ENCODE data around the gene TSPYL2.

TSPYL2 gene

DNA sequence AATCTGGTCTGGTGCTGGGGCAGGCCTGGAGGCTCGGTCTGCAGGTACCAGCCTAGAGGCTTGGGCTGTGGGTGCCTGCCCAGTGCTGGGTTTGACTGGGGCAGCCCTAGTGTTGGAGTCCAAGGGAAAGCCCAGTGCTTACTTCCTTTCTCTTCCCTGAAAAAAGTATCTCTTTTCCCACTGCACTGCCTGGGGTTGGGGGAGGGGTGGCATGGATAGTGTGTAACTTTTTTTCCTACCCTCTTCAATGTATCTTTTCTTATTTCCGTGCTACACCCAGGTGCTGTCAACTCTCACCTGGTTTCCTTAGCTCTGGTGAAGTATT is 33.3 kb downstream of the TSPYL2 start:
- Mint-ChIP-seq H3K27ac (peak overlapping the region in 2 of 3 experiments; percentile 75 to 85), H3K36me3 (ENCODE audit: low read depth) (peaks cover 28% of the 10 kb centered on the region), H3K9me3 (peaks cover 16% of the 10 kb centered on the region), H3K27me3 (ENCODE audit: low read depth) (no peaks in the 10 kb centered on the region), H3K4me1 (peaks cover 7% of the 10 kb centered on the region), H3K4me3 (no peak overlapping the region)
- TF ChIP-seq, protein P1, sequence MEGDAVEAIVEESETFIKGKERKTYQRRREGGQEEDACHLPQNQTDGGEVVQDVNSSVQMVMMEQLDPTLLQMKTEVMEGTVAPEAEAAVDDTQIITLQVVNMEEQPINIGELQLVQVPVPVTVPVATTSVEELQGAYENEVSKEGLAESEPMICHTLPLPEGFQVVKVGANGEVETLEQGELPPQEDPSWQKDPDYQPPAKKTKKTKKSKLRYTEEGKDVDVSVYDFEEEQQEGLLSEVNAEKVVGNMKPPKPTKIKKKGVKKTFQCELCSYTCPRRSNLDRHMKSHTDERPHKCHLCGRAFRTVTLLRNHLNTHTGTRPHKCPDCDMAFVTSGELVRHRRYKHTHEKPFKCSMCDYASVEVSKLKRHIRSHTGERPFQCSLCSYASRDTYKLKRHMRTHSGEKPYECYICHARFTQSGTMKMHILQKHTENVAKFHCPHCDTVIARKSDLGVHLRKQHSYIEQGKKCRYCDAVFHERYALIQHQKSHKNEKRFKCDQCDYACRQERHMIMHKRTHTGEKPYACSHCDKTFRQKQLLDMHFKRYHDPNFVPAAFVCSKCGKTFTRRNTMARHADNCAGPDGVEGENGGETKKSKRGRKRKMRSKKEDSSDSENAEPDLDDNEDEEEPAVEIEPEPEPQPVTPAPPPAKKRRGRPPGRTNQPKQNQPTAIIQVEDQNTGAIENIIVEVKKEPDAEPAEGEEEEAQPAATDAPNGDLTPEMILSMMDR (IDR thresholded peaks at IDR 0.05; ENCODE audit: unreplicated experiment in 3 of 3) = no peak

DNA sequence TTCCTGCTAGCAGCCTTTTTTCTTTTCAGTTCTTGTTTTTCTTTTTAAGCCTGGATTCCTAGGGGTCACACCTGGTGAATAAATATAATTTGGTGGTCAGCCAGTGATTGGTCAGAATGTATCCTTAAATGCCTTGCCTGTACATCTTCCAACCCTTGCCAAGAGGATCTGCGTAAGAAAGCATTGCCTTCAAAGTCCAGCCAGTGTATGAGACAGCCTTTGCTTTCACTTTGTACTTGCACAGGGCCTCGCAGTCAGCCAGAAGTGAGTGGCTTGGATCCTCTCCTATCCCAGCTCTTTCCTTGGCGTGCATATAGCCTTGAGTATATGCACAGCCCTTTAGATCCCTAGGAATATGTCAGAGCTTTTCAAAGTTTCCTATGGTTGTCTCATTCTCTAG is 33.9 kb downstream of the TSPYL2 start:
- H3K27me3 Mint-ChIP-seq (ENCODE audit: low read depth) = no peaks in the 10 kb centered on the region
- H3K4me1 Mint-ChIP-seq = peaks cover 7% of the 10 kb centered on the region
- peak overlapping the region in 2 of 3 experiments; percentile 75 to 85 for H3K27ac Mint-ChIP-seq
- H3K36me3 Mint-ChIP-seq (ENCODE audit: low read depth) = peaks cover 28% of the 10 kb centered on the region
- peak overlapping the region in 1 of 3 experiments; percentile 13 for H3K4me3 Mint-ChIP-seq
- TF ChIP-seq, protein P1 (IDR thresholded peaks at IDR 0.05; ENCODE audit: unreplicated experiment in 3 of 3) = no peak
- peaks cover 16% of the 10 kb centered on the region for H3K9me3 Mint-ChIP-seq

DNA sequence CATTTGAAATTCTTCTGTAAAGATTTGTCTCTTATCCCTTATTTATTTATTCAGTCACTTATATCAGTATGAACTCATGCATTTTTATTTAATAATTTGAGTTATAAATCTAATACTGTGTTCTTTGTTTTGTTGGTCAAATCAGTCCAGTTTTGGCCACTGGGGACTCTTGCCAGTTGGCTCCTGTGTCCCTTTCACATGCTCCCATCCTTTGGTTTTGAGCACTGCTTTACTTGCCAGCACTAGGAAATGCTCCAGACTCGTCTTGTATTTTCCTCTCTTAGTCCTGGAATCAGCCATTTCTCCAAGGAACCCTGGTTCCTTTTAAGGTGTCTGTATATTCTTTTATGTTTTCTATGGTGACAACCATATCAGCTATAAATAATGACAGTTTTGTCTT is 39.8 kb downstream of the TSPYL2 start:
- Mint-ChIP-seq H3K36me3 (ENCODE audit: low read depth) (peaks cover 19% of the 10 kb centered on the region), H3K4me3 (no peak overlapping the region), H3K27me3 (ENCODE audit: low read depth) (no peaks in the 10 kb centered on the region), H3K4me1 (no peaks in the 10 kb centered on the region), H3K9me3 (peaks cover 14% of the 10 kb centered on the region), H3K27ac (no peak overlapping the region)
- TF ChIP-seq, protein P1 (IDR thresholded peaks at IDR 0.05; ENCODE audit: unreplicated experiment in 3 of 3) = no peak

DNA sequence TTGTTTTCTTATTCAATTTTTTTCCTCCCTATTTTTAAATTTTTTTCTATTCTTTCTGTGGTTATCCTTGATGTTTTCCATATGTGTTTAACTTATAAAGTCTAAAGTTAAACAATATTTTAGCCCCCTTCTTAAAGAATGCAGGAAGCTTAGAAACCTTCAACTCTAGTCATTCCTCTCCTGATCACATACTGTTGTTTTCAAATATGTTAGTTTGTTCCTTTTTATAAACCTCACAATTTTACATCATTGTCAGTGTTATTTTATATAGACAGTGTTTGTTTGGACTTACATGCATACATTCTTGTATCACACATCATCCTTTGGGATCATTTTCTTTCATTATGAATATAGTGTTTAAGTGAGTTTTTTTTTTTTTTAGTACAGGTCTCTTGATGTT is 43.3 kb downstream of the TSPYL2 start:
- Mint-ChIP-seq H3K4me3 (no peak overlapping the region), H3K4me1 (no peaks in the 10 kb centered on the region), H3K27ac (no peak overlapping the region), H3K9me3 (peaks cover 14% of the 10 kb centered on the region), H3K27me3 (ENCODE audit: low read depth) (no peaks in the 10 kb centered on the region), H3K36me3 (ENCODE audit: low read depth) (peaks cover 16% of the 10 kb centered on the region)
- TF ChIP-seq, protein P1 (IDR thresholded peaks at IDR 0.05; ENCODE audit: unreplicated experiment in 3 of 3) = no peak

DNA sequence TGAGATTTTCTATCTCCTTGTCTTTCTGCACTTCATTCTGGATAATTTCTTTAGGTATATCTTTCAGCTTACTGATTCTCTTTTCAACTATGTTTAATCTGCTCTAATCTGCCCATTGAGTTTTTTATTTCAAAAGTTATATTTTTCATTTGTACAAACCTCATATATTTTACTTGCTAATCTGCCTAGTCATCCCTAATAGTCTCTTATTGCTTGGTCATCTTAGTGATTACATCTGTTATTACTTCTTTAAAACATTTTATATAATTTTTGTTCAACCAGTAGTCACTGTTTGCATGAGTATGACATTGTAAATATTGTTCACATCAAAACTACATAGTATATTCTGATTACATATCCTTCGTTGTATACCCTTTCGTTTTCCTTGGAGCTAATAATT is 44.2 kb downstream of the TSPYL2 start:
- peaks cover 14% of the 10 kb centered on the region for H3K9me3 Mint-ChIP-seq
- TF ChIP-seq, protein P1 (IDR thresholded peaks at IDR 0.05; ENCODE audit: unreplicated experiment in 3 of 3) = no peak

DNA sequence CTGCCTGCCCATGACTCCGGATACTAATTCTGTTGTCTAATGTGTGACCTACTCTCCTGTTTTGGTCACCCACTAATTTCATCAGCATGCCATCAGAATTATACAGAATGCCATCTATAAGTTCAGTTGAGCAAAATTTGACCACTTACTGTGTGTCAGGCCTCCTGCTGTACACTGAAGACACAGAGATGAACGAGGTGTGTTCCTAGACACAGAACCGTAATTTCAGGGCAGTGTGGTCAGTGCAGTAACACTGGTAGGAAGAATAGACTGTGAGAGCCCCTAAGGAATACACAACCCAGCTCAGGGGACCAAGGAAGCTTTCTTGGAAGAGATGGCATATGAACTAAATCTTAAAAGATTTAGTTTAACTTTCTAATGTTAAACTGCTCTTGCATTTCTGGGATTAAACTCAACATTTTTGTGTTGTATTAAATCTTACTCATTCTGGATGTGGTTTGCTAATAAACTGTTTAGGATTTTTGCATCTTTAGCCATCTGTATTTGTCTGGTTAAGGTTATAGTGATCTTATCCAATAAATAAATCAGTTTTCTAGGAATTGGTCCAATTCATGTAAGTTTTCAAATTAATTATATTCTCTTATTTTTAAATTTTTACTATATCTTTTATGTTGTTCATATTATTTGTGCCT is 46.1 kb downstream of the TSPYL2 start:
- Mint-ChIP-seq H3K9me3 (peaks cover 14% of the 10 kb centered on the region), H3K36me3 (ENCODE audit: low read depth) (peaks cover 23% of the 10 kb centered on the region), H3K4me1 (no peaks in the 10 kb centered on the region), H3K4me3 (no peak overlapping the region), H3K27me3 (ENCODE audit: low read depth) (no peaks in the 10 kb centered on the region), H3K27ac (peak overlapping the region in 1 of 3 experiments; percentile 66)
- TF ChIP-seq, protein P1 (IDR thresholded peaks at IDR 0.05; ENCODE audit: unreplicated experiment in 3 of 3) = no peak

More for the DNA sequence above, 44.2 kb downstream of the TSPYL2 start:
- Mint-ChIP-seq H3K36me3 (ENCODE audit: low read depth) (peaks cover 16% of the 10 kb centered on the region), H3K4me3 (no peak overlapping the region), H3K27ac (no peak overlapping the region), H3K4me1 (no peaks in the 10 kb centered on the region), H3K27me3 (ENCODE audit: low read depth) (no peaks in the 10 kb centered on the region)
